Loucy (cell line): ENCODE measurements around the gene OR5V1.

Experiments used
- H2AFZ ChIP-seq: fragments of 200-600 bp; sonication (generic); 2 replicates; pipeline ENCODE4 v1.6.0; 2016; ENCODE audit warnings: antibody characterized with exemption, mild to moderate bottlenecking, low read length, moderate library complexity
- H3F3A ChIP-seq: fragments of 200-600 bp; 2 replicates; pipeline ENCODE4 v1.6.0; 2016; ENCODE audit warnings: antibody characterized with exemption, low read depth, mild to moderate bottlenecking
- H3K27me3 ChIP-seq: fragments of 200-600 bp; sonication (generic); 2 replicates; pipeline ENCODE4 v1.6.1; 2014; ENCODE audit warnings: low read length, mild to moderate bottlenecking; ENCODE audit not compliant: insufficient read depth, poor library complexity, severe bottlenecking
- H3K36me3 ChIP-seq: fragments of 200-600 bp; sonication (generic); 2 replicates; pipeline ENCODE4 v1.6.1; 2016; ENCODE audit warnings: low read length; ENCODE audit not compliant: insufficient read depth
- H3K4me1 ChIP-seq: fragments of 200-600 bp; sonication (generic); 2 replicates; pipeline ENCODE4 v1.5.1; 2014; ENCODE audit warnings: low read length, mild to moderate bottlenecking; ENCODE audit not compliant: insufficient read depth, poor library complexity, severe bottlenecking
- H3K4me2 ChIP-seq: fragments of 200-600 bp; sonication (generic); 2 replicates; pipeline ENCODE4 v1.6.0; 2014; ENCODE audit warnings: antibody characterized with exemption, low read length, low read depth, mild to moderate bottlenecking; ENCODE audit not compliant: poor library complexity, severe bottlenecking
- H3K4me3 ChIP-seq: fragments of 200-600 bp; sonication (generic); 2 replicates; pipeline ENCODE4 v1.5.1; 2014; ENCODE audit warnings: low read length, mild to moderate bottlenecking, mixed read lengths; ENCODE audit not compliant: poor library complexity, severe bottlenecking
- H3K79me2 ChIP-seq: fragments of 200-600 bp; sonication (generic); 2 replicates; pipeline ENCODE4 v1.6.1; 2014; ENCODE audit warnings: low read length; ENCODE audit not compliant: insufficient read depth
- H3K9ac ChIP-seq: fragments of 200-600 bp; sonication (generic); 2 replicates; pipeline ENCODE4 v1.6.0; 2014; ENCODE audit warnings: mild to moderate bottlenecking, low read depth, low read length, moderate library complexity; ENCODE audit not compliant: poor library complexity, severe bottlenecking
- H3K9me2 ChIP-seq: fragments of 200-600 bp; sonication (generic); replicated peaks from 2 replicates; pipeline ENCODE4 v1.6.1; 2016; ENCODE audit warnings: low read depth, low read length, mixed read lengths
- H3K9me3 ChIP-seq: fragments of 200-600 bp; sonication (generic); 2 replicates; pipeline ENCODE4 v1.6.1; 2014; ENCODE audit warnings: mild to moderate bottlenecking, antibody characterized with exemption, low read length, low read depth; ENCODE audit not compliant: insufficient read depth
- H4K20me1 ChIP-seq: fragments of 200-600 bp; sonication (generic); 2 replicates; pipeline ENCODE4 v1.6.0; 2014; ENCODE audit warnings: antibody characterized with exemption, low read length, mild to moderate bottlenecking; ENCODE audit not compliant: insufficient read depth, poor library complexity, severe bottlenecking
- CTCF ChIP-seq: fragments of 200-600 bp; sonication (generic); conservative IDR thresholded peaks from 2 replicates; pipeline ENCODE4 v1.5.1; 2014; ENCODE audit warnings: mild to moderate bottlenecking, antibody characterized with exemption, low read length
- EZH2phosphoT487 ChIP-seq: fragments of 200-600 bp; IDR thresholded peaks from 2 replicates; pipeline ENCODE4 v1.6.1; 2018; ENCODE audit warnings: antibody characterized with exemption, mild to moderate bottlenecking, moderate library complexity, borderline replicate concordance

OR5V1 gene

GRCh38 chr6:29399525-29399924 lies 30.9 kb upstream of the OR5V1 start:
- TF ChIP-seq EZH2phosphoT487, result no peak
- TF ChIP-seq CTCF, result no peak
- Histone ChIP-seq H2AFZ (0 out of 2 replicates have a peak overlapping the region, but pooled peaks have one; percentile 33), H3K79me2 (no peaks in the 10 kb centered on the region), H3K4me2 (no peak overlapping the region), H3K4me3 (no peak overlapping the region), H3K9me2 (no peaks in the 10 kb centered on the region), H3K4me1 (no peaks in the 10 kb centered on the region), H3K9ac (no peak overlapping the region), H3K9me3 (no peaks in the 10 kb centered on the region), H4K20me1 (no peaks in the 10 kb centered on the region), H3F3A (no peaks in the 10 kb centered on the region), H3K36me3 (no peaks in the 10 kb centered on the region), H3K27me3 (no peaks in the 10 kb centered on the region)

- Histone ChIP-seq H3K4me3 (no peak within 1 kb of the TSS), H4K20me1 (no peaks in the 10 kb centered on the region), H3K27me3 (no peaks in the 10 kb centered on the region), H2AFZ (no peak within 1 kb of the TSS), H3F3A (no peaks in the 10 kb centered on the region), H3K4me2 (no peak within 1 kb of the TSS), H3K9me3 (no peaks in the 10 kb centered on the region), H3K36me3 (no peaks in the 10 kb centered on the region), H3K4me1 (no peaks in the 10 kb centered on the region), H3K79me2 (no peaks in the 10 kb centered on the region), H3K9me2 (no peaks in the 10 kb centered on the region), H3K9ac (no peak within 1 kb of the TSS)
- TF ChIP-seq EZH2phosphoT487 (no peak), CTCF (no peak)
Measured at GRCh38 chr6:29395331-29395730, 26.7 kb upstream of the OR5V1 start, which contains the start of gene OR12D2. Gene OR12D2 (plus strand): TSS chr6:29395631. CDS start chr6:29396700, 1,069 bp downstream.

- H3F3A ChIP-seq, result no peaks in the 10 kb centered on the region
- H3K9me2 ChIP-seq, result no peaks in the 10 kb centered on the region
- no peaks in the 10 kb centered on the region for H3K36me3 ChIP-seq
- TF ChIP-seq CTCF (no peak), EZH2phosphoT487 (no peak)
- no peak overlapping the region for H2AFZ ChIP-seq
- H3K4me3 ChIP-seq, result no peak overlapping the region
- no peak overlapping the region for H3K9ac ChIP-seq
- H3K4me1 ChIP-seq, result no peaks in the 10 kb centered on the region
- H3K79me2 ChIP-seq, result no peaks in the 10 kb centered on the region
- H3K27me3 ChIP-seq, result no peaks in the 10 kb centered on the region
- no peak overlapping the region for H3K4me2 ChIP-seq
- H3K9me3 ChIP-seq, result no peaks in the 10 kb centered on the region
- no peaks in the 10 kb centered on the region for H4K20me1 ChIP-seq
Measured at GRCh38 chr6:29388533-29388932, 19.9 kb upstream of the OR5V1 start.
